ENCODE results near the gene NELFCD.

The NELFCD gene

GRCh38 chr20:59025086-59025485, 44.0 kb downstream of the NELFCD start:
- no peak overlapping the region for H3K4me2 ChIP-seq (ENCODE audit: low read depth, low read length)
- no peaks in the 10 kb centered on the region for H3K9me3 ChIP-seq (replicated peaks; ENCODE audit: insufficient read depth, low read length)
- H3K79me2 ChIP-seq (ENCODE audit: low read length) = peaks cover 62% of the 10 kb centered on the region
- no peak overlapping the region for H3K27ac ChIP-seq (ENCODE audit: low read length)
- H3K36me3 ChIP-seq (replicated peaks; ENCODE audit: insufficient read depth, low read length) = peaks cover 10% of the 10 kb centered on the region; the same call in 1 of the 2 replicates
- H4K20me1 ChIP-seq (ENCODE audit: insufficient read depth, low read length) = peaks cover 17% of the 10 kb centered on the region
- no peaks in the 10 kb centered on the region; the same call in 1 of the 2 replicates for H3F3A ChIP-seq (ENCODE audit: insufficient read depth, low read length)
- no peak overlapping the region for H2AFZ ChIP-seq (ENCODE audit: low read length)
- no peaks in the 10 kb centered on the region for H3K9me2 ChIP-seq (replicated peaks; ENCODE audit: insufficient read depth, low read length)
- H3K4me1 ChIP-seq (ENCODE audit: low read length) = peaks cover 12% of the 10 kb centered on the region
- no peak for DNase-seq
- TF ChIP-seq EZH2phosphoT487 (IDR thresholded peaks at IDR 0.05; ENCODE audit: low read length) = no peak
- TF ChIP-seq EZH2 (optimal IDR thresholded peaks at IDR 0.05; ENCODE audit: low read depth, low read length) = no peak
- no peak for TF ChIP-seq CTCF (IDR thresholded peaks at IDR 0.05; ENCODE audit: low read length)
- H3K9ac ChIP-seq (ENCODE audit: low read length) = no peak overlapping the region
- no peak overlapping the region for H3K4me3 ChIP-seq (ENCODE audit: low read length)
- H3K27me3 ChIP-seq (replicated peaks; ENCODE audit: insufficient read depth, low read length) = no peaks in the 10 kb centered on the region

- TF ChIP-seq EZH2phosphoT487 (IDR thresholded peaks at IDR 0.05; ENCODE audit: low read length) (no peak), EZH2 (optimal IDR thresholded peaks at IDR 0.05; ENCODE audit: low read depth, low read length) (no peak), CTCF (IDR thresholded peaks at IDR 0.05; ENCODE audit: low read length) (no peak)
- Histone ChIP-seq H2AFZ (ENCODE audit: low read length) (no peak overlapping the region), H3K4me2 (ENCODE audit: low read depth, low read length) (no peak overlapping the region), H3F3A (ENCODE audit: insufficient read depth, low read length) (no peaks in the 10 kb centered on the region; the same call in 1 of the 2 replicates), H3K9me2 (replicated peaks; ENCODE audit: insufficient read depth, low read length) (no peaks in the 10 kb centered on the region), H3K4me3 (ENCODE audit: low read length) (no peak overlapping the region), H3K9me3 (replicated peaks; ENCODE audit: insufficient read depth, low read length) (no peaks in the 10 kb centered on the region), H3K4me1 (ENCODE audit: low read length) (peaks cover 16% of the 10 kb centered on the region), H3K9ac (ENCODE audit: low read length) (no peak overlapping the region), H4K20me1 (ENCODE audit: insufficient read depth, low read length) (peaks cover 17% of the 10 kb centered on the region), H3K36me3 (replicated peaks; ENCODE audit: insufficient read depth, low read length) (peaks cover 12% of the 10 kb centered on the region; the same call in 1 of the 2 replicates), H3K27me3 (replicated peaks; ENCODE audit: insufficient read depth, low read length) (no peaks in the 10 kb centered on the region), H3K79me2 (ENCODE audit: low read length) (peaks cover 66% of the 10 kb centered on the region), H3K27ac (ENCODE audit: low read length) (no peak overlapping the region)
- DNase-seq = no peak
Observed at GRCh38 chr20:59025511-59025910, 44.5 kb downstream of the NELFCD start.

- no peak for DNase-seq
- peaks cover 12% of the 10 kb centered on the region; the same call in 1 of the 2 replicates for H3K36me3 ChIP-seq (replicated peaks; ENCODE audit: insufficient read depth, low read length)
- H3K4me2 ChIP-seq (ENCODE audit: low read depth, low read length) = no peak overlapping the region
- no peak overlapping the region for H3K9ac ChIP-seq (ENCODE audit: low read length)
- H3K9me3 ChIP-seq (replicated peaks; ENCODE audit: insufficient read depth, low read length) = no peaks in the 10 kb centered on the region
- TF ChIP-seq CTCF (IDR thresholded peaks at IDR 0.05; ENCODE audit: low read length) (no peak), EZH2 (optimal IDR thresholded peaks at IDR 0.05; ENCODE audit: low read depth, low read length) (no peak)
- no peak overlapping the region for H3K4me3 ChIP-seq (ENCODE audit: low read length)
- H3F3A ChIP-seq (ENCODE audit: insufficient read depth, low read length) = peaks cover 5% of the 10 kb centered on the region; the same call in 1 of the 2 replicates
- peaks cover 82% of the 10 kb centered on the region for H3K79me2 ChIP-seq (ENCODE audit: low read length)
- no peak overlapping the region for H3K27ac ChIP-seq (ENCODE audit: low read length)
- H3K9me2 ChIP-seq (replicated peaks; ENCODE audit: insufficient read depth, low read length) = no peaks in the 10 kb centered on the region
- H2AFZ ChIP-seq (ENCODE audit: low read length) = no peak overlapping the region
- H3K27me3 ChIP-seq (replicated peaks; ENCODE audit: insufficient read depth, low read length) = no peaks in the 10 kb centered on the region
- peaks cover 23% of the 10 kb centered on the region for H3K4me1 ChIP-seq (ENCODE audit: low read length)
- H4K20me1 ChIP-seq (ENCODE audit: insufficient read depth, low read length) = peaks cover 17% of the 10 kb centered on the region
Observed at GRCh38 chr20:59026904-59027740, 46.1 kb downstream of the NELFCD start.
